Measurements from ENCODE around the gene ATP11A.

ATP11A gene

DNA sequence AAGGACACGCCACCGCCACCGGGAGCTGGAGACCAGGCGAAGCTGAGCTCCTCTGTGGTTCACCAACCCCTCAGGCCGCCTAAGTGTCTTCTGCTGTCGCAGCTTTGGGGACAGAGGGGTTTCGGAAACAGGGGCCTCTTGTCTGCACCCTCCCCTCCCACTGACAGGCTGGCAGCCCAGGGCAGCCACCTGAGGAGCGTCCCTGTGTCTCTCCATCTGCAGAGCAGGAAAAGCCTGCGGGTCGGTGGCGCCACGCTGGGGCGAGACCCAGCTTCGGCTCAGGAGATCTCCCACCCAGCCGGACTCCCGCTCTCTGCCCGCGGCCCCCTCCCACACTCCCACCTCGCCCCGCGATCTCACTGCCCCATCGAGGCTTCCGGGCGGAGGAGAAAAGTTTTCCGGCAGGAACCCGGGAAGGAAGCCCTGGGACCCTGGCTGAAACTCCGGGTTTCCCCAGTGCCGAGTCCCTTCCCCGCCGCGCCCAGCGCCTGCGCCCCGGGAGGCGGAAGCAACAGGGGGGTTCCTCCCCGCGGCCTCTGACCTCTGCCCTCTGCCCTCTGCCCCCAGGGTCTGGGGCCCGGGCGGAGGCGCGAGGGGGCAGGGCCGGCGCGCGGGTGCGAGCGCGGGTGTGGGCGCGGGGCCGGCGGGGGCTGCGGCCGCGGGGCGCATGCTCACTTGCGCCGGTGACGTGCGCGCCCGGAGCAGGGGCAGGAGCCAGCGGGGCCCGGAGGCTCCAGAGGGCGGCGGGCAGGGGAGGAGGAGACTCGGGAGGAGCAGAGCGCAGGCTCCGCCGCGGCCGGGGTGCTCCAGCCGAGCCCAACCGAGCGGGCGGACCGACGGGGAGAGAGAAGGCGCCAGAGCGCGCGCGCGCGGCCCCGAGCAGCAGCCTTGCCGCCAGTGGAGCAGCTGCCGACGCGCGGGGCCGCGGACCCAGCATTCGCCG, at the start of gene ATP11A:
TSS of gene ATP11A (plus strand) at position 736 of the 943 bp plus-strand sequence. CDS start 379 bp downstream, outside the sequence.
- DNase-seq (ENCODE audit: low read depth, low spot score) = peak; percentile 90

DNA sequence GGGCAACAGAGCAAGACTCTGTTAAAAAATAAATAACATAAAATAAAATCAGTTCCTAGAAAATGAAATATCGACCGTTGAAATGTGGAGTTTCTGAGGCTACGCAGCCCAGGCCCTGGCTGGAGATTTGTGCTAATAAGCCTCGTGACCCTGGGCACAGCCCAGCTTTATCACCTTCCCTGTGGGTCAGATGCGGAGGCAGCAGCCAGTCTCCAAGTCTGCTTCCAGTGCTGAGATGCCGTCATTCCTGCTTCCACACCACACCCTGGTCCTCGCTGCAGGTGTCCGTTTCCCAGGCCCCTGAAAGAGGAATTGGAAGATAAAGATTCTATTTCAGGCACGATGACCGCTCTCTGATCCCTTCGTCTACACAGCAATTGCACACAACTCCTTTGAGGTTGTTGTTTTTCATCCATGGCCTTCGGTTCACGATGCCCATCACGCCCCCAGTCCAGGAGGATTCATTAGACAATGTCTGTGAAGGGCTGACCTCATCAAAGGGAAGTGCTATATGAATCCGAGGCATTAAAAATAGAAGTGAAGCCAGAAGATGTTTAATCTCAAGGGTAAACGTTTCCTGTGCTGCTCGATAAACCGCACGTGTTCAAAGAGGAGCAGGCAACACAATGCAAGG, 48.3 kb upstream of the ATP11A start:
- DNase-seq (ENCODE audit: low read depth, low spot score) = no peak

GRCh38 chr13:112642090-112642460, 47.8 kb upstream of the ATP11A start:
- no peak for DNase-seq (ENCODE audit: low read depth, low spot score)

- no peak for DNase-seq (ENCODE audit: low read depth, low spot score)
Measured at GRCh38 chr13:112643759-112644459, 45.9 kb upstream of the ATP11A start.

- DNase-seq (ENCODE audit: low read depth, low spot score) = no peak
Measured at GRCh38 chr13:112645327-112645914, 44.4 kb upstream of the ATP11A start.

DNA sequence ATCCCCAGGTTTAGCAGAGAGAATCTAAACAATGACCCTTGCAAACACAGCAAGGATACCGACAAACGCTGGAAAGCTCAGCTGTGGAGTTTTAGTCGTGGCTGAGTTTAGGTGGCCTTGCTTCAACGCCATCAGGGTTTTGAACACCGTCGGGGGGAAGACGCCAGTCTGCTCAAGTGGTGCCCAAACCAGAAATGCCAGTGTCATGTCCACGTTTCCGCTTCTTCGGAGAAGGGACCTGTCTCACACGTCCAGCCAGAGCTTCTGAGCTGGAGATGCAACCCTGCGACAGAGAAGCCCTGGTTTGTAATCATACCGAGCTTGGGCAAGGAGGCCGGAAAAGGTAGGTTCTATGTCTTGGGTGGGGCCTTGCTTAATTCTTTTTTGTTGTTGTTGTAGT, 42.6 kb upstream of the ATP11A start:
- DNase-seq (ENCODE audit: low read depth, low spot score) = no peak

GRCh38 chr13:112648101-112648500, 41.7 kb upstream of the ATP11A start:
- peak; percentile 67 for DNase-seq (ENCODE audit: low read depth, low spot score)

DNA sequence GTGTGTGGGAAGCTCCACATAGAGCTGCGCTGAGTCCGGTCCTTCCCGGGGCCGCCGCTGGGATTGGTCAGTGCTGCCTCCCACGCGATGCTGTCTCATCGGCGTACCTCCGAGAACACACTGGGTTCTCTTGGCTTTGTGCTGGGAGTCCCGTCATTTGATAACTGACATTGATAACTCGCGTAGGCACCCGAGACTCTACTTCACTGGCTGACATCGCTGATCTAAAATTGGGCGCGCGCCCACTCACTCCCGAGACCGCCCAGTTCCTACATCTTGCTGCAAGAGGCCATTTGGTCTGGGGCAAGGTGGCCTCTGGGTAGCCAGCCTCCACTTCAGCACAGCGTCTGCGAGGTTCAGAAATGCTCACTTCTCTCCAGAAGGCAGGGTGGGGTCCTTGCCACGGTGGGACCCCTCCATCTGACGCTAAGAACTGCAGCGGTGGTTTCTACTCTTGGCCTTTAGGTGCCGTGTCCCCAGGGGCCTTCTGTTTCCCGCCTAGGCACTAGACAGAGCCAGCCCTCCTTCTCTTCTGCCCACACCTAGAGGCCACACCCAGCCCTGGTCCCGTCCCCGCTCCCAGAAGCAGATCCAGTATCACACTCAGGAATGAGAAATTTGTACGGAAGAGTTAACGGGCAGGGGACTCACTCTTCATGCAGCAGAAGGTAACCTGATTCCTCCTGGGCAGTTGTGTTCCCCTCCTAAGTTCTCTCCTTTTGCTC, 40.7 kb upstream of the ATP11A start:
- DNase-seq (ENCODE audit: low read depth, low spot score) = no peak

- DNase-seq (ENCODE audit: low read depth, low spot score) = no peak
Measured at GRCh38 chr13:112651311-112651710, 38.5 kb upstream of the ATP11A start.

GRCh38 chr13:112651750-112652511, 37.9 kb upstream of the ATP11A start:
- no peak for DNase-seq (ENCODE audit: low read depth, low spot score)

DNA sequence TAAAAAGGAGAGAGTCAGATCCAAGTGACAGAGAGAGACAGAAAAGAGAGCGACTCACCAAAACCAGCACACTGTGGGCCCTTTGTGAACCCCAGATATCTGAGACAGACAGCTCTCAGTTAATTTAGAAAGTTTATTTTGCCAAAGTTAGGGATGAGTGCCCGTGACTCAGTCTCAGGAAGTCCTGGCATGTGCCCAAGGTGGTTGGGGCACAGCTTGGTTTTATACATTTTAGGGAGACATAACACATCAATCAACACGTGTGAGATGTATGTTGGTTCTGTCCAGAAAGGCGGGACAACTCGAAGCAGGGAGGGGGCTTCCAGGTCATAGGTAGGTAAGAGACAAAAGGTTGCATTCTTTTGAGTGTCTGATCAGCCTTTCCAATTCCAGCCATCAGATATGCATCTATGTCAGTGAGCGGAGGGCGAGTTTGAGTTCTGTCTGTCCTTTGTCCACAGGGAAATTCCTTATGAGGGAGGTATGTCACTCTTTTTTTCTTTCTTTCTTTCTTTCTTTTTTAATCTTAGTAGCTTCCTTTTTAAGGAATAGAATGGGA, 37.2 kb upstream of the ATP11A start:
- peak; percentile 45 for DNase-seq (ENCODE audit: low read depth, low spot score)

GRCh38 chr13:112653071-112653470, 36.8 kb upstream of the ATP11A start:
- no peak for DNase-seq (ENCODE audit: low read depth, low spot score)

GRCh38 chr13:112655913-112656312, 33.9 kb upstream of the ATP11A start:
- peak; percentile 31 for DNase-seq (ENCODE audit: low read depth, low spot score)

- DNase-seq (ENCODE audit: low read depth, low spot score) = peak; percentile 86
Measured at GRCh38 chr13:112657850-112658445, 31.9 kb upstream of the ATP11A start.

- DNase-seq (ENCODE audit: low read depth, low spot score) = peak; percentile 51
Measured at GRCh38 chr13:112658808-112659207, 31.0 kb upstream of the ATP11A start.

DNA sequence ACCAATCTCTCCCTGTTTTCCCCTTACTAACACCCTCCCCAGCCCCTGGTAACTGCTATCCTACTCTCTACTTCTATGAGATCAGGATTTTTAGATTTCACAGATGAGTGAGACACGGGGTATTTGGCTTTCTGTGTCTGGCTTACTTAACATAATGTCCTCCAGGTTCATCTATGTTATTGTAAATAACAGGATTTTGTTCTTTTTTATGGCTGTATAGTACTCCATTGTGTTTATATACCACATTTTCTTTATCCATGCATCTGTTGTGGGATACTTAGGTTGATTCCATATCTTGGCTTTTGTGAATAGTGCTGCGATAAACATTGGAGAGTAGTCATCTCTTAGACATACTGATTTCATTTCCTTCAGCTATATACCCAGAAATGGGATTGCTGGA, 28.5 kb upstream of the ATP11A start:
- no peak for DNase-seq (ENCODE audit: low read depth, low spot score)

GRCh38 chr13:112664501-112665203, 25.2 kb upstream of the ATP11A start:
- DNase-seq (ENCODE audit: low read depth, low spot score) = no peak

DNA sequence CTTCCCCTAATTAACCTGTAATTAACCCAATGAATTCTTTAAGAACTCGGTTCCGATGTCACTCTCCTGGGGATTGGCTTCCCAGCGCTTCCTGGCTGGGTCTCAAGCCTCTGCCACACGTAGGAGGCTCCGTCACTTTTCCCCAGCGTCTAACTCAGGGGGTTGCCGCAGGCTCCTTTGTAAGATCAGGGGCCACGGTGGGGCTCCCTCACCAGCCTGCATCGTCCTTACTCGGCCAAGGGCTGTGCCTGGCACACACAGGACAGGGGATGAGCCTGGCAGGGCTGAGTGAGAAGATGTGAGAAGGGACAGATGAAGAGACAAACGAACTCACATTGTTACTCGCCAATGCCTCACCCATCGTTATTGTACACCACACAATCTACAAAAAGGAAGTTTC, 20.9 kb upstream of the ATP11A start:
- DNase-seq (ENCODE audit: low read depth, low spot score) = no peak

GRCh38 chr13:112669881-112670499, 19.8 kb upstream of the ATP11A start:
- no peak for DNase-seq (ENCODE audit: low read depth, low spot score)

Measured in ELF-1 (cell line).